Measurements from ENCODE around the gene TUBB3.
A peak's percentile ranks its signal among the peaks of the same experiment; 100 is the strongest.
"Not testable (repeated sequence)": the region's sequence is repeated elsewhere in the genome, so short reads cannot be mapped to it uniquely, and the experiment has no call there.

The TUBB3 gene

GRCh38 chr16:89912143-89912542, 11.0 kb upstream of the TUBB3 start:
- no peak for DNase-seq (ENCODE audit: extremely low spot score)
- CTCF ChIA-PET = interaction anchor here (0.8 to 5.0 kb wide), 5 partner anchors 14 to 212 kb away, joined by 3 to 27 read pairs (median 3); partner anchors contain the start of gene SPATA2L
- TF ChIP-seq CTCF (IDR thresholded peaks at IDR 0.05; ENCODE audit: control extremely low read depth, extremely low read depth, low read depth, missing control alignments) = no peak
- POLR2A ChIA-PET = no interaction called here

DNA sequence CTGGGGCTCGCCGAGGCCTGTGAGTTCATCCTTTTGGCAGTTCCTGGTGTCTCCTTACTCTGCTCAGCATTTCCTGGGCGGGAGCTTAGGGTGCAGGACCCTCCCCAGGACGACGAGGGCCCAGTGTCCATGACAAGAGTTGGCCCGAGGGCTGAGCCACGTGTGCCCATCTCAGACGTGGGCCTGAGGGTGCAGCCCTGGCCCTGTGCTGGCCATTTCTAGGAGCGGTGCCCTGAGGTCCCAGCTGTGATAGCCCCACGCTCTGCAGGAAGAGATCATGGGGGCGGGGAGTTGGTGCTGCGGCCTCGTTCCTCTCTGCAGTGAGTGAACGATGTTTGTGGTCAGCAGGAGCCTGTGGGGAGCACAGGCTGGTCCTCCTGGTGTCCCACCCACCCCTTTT, 10.5 kb upstream of the TUBB3 start:
- CTCF ChIA-PET = interaction anchor here (0.8 to 5.0 kb wide), 4 partner anchors 14 to 206 kb away, joined by 3 to 27 read pairs (median 3); no protein-coding TSS in a partner anchor
- POLR2A ChIA-PET = no interaction called here
- DNase-seq (ENCODE audit: extremely low spot score) = no peak
- no peak for TF ChIP-seq CTCF (IDR thresholded peaks at IDR 0.05; ENCODE audit: control extremely low read depth, extremely low read depth, low read depth, missing control alignments)

GRCh38 chr16:89913408-89914387, 9.4 kb upstream of the TUBB3 start:
- TF ChIP-seq CTCF (IDR thresholded peaks at IDR 0.05; ENCODE audit: control extremely low read depth, extremely low read depth, low read depth, missing control alignments) = no peak
- POLR2A ChIA-PET = interaction anchor here (0.6 kb wide), 1 partner anchor 68 kb away, joined by 3 read pairs; no protein-coding TSS in a partner anchor
- no peak for DNase-seq (ENCODE audit: extremely low spot score)
- CTCF ChIA-PET = no interaction called here

DNA sequence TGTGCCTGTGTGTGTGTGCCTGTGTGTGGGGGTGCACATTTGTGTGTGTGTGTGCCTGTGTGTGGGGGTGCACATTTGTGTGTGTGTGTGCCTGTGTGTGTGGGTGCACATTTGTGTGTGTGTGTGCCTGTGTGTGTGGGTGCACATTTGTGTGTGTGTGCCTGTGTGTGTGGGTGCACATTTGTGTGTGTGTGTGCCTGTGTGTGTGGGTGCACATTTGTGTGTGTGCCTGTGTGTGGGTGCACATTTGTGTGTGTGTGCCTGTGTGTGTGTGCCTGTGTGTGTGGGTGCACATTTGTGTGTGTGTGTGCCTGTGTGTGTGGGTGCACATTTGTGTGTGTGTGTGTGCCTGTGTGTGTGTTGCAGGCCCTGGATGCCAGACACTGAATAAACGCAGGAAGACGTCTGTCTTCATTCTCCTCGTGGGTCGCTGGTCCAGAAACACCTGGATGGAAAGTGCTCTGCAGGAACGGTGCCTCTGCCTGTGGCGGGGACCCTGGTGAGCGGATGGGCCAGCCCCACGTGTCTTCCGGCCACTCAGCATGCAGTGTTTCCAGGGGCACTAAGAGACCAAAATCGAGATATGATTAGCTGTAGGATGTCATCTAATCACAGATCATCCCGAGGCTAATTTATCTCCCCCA, 8.4 kb upstream of the TUBB3 start:
- CTCF ChIA-PET; POLR2A ChIA-PET; DNase-seq (ENCODE audit: extremely low spot score): not testable (repeated sequence)

GRCh38 chr16:89915303-89916232, 7.6 kb upstream of the TUBB3 start:
- DNase-seq (ENCODE audit: extremely low spot score) = no peak
- ChIA-PET POLR2A (no interaction called here), CTCF (no interaction called here)
- TF ChIP-seq CTCF (IDR thresholded peaks at IDR 0.05; ENCODE audit: control extremely low read depth, extremely low read depth, low read depth, missing control alignments) = no peak

GRCh38 chr16:89917773-89918452, 5.2 kb upstream of the TUBB3 start:
- POLR2A ChIA-PET = interaction anchor here (1.0 kb wide), 1 partner anchor 45 kb away, joined by 10 read pairs; the partner anchor contains the start of gene TCF25
- DNase-seq (ENCODE audit: extremely low spot score) = peak; percentile 89
- TF ChIP-seq CTCF (IDR thresholded peaks at IDR 0.05; ENCODE audit: control extremely low read depth, extremely low read depth, low read depth, missing control alignments) = no peak
- CTCF ChIA-PET = interaction anchor here (1.1 to 2.7 kb wide), 6 partner anchors 9 to 1181 kb away, joined by 3 to 26 read pairs (median 4); no protein-coding TSS in a partner anchor
